SK-N-DZ (cell line): ENCODE measurements around the gene MAPKAPK2.
"Not testable (repeated sequence)": the region's sequence is repeated elsewhere in the genome, so short reads cannot be mapped to it uniquely, and the experiment has no call there.

Experiments
- DNase-seq: peaks from one replicate; pipeline ENCODE4 v3.0.0-alpha.2; 2015; ENCODE audit warnings: low spot score

Gene MAPKAPK2

DNA sequence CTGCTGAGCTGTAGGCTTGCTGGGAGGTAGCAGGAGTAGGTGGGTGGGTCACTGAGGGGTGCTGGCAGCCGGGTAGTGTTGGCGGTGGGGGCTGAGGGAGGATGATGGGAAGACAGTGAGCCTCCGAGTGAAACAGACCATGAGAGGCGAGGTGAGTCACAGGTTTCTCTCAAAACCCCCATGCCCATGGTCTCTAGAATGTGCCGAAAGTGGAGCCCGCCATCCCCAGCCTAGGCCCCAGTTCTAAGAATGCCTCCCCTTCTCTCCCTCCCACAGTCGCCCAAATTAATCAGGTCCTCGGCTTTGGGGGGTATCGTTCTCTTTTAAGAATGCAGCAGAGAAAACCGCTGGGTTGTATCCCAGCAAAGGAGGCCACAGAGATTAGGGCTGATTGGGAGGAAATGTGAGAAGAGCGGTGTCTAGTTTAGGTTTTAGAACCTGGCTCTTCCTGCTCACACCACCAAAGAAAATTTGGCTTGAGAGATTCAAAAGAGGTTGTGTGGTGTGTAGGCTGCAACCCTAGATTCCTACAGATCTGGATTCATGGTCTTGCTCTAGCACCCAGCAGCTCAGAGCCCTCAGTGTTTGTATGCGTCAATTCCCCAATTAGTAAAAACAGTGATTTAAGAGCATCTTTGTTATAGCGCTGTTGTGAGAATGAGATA lies 58.1 kb downstream of the MAPKAPK2 start:
- DNase-seq: no peak

DNA sequence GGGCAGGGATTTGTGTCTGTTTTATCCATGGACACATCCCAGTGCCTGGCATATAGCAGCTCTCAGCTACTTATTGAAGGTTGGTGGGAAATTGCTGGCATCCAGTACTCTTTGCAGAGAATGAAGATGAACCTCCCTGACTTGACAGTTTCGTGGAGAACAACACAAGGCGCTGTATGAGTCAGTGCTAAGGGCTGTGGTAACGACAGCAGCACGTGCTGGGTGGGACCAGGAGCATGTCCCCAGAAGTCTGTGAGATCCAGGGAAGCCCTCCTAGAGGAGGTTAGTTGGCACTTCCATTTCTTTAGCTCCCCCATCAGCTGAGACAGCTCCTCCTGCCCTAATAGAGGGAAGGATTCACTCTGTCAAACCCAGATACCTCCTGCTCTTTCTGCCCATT lies 60.0 kb downstream of the MAPKAPK2 start:
- no peak for DNase-seq

DNA sequence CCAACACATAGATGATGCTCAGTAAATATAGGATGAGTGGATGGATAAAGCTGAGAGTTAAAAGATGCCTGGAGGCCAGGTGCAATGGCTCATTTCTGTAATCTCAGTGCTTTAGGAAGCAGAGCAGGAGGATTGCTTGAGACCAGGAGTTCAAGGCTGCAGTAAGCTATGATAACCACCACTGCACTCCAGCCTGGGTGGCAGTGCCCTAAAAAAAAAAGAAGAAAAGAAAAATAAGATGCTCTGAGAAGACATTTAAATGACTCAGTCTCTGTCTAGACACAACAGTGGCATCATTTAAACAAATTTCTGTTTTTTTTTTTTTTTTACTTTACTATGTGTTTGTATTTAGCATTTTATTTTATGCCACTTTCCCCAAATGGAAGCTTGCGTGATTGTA lies 60.6 kb downstream of the MAPKAPK2 start:
- no peak for DNase-seq

DNA sequence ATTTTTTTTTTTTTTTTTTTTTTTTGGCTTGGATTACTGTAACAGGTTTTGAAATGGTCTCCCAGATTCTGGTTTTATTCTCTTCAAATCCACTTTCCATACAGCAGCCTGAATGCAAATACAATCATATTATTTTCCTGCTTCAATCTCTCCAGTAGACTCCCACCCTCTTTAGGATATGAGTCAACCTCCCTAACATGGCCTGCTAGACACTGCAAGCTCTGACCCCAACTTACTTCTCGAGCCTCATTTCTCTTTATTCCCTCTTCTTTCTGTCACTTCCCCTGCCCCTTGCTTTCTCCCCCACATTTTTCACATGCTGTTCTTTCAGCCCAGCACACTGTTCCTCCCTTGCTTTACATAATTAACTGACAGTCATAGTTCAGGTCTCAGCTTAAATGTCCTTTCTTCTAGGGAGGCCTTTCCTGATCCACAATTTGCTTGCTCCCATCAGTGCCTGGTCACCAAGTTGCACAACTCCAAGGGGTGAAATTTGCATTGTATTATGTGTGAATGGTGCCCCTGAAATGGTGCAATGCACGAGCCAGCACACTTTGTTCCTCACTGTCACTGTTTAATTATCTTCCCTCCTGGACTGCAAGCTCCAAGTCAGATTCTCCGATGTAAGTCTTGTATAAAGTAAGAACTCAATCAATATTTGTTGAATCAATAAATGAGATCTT lies 63.8 kb downstream of the MAPKAPK2 start:
- DNase-seq: no peak

DNA sequence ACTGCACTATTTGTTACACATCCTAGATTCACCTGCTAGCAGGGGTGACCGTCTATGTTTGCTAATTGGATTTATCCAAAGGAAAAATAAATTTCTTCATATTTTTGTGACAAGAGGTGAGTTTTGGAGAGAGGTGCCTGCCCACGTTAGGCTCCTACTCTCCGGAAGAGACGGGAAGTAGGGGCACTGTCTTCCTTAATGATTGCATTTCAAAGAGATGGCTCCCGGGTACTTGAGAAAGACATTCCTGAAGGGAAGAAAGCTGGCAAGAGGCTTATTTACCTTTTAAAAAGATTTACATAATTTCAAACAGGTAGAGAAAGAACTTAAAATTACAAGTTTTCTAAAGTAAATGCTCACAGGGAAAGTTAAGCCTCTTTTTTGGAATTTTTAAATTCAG lies 67.2 kb downstream of the MAPKAPK2 start:
- DNase-seq: no peak

DNA sequence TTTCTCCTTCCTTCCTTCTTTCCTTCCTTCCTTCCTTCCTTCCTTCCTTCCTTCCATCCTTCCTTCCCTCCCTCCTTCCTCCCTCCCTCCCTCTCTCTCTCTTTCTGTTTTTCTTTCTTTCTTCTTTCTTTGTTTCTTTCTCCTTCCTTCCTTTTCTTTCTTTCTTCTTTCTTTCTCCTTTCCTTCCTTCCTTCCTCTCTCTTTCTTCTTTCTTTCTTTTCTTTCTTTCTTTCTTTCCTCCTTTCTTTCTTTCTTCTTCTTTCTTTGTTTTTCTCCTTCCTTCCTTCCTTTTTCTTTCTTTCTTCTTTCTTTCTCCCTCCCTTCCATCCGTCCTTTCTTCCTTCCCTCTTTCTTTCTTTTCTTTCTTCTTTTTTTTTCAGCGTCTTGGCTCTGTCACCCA lies 67.8 kb downstream of the MAPKAPK2 start:
- DNase-seq: no peak

DNA sequence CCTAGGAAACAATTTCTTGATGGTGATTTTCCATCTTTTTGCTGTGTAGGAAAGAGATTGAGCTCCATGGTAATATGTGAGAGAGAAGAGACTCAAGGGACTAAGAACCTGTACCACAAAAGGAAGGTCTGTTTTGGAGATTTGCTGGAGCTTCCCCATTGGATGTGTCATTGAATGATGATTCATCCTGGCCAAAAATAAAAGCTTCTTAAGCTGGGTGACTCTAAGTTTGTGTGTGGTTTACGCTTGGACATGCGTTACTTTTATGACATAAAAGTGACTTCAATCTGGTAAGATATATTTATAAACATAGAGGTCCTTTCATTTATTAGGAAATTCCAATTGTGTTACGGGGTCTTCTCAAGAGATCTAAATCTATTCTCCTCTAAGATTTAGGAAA lies 68.4 kb downstream of the MAPKAPK2 start:
- DNase-seq: no peak

DNA sequence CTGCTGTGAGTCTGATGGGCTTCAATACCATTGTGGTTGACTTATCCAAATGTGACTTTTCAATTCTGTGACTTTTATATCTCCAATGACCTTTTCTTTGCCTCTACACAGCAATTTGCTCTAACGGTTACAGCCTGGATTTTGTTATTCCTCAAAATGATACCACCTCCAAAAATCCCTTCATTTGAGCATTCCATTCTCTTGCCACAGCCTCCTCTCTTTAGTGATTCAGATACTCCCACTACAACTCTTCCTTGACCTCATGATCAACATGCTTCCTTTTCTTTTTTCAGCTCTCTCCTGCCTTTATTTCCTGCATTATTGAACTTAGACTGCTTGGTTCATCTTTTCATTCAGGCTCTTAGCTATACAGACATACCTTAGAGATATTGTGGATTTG lies 69.3 kb downstream of the MAPKAPK2 start:
- no peak for DNase-seq

DNA sequence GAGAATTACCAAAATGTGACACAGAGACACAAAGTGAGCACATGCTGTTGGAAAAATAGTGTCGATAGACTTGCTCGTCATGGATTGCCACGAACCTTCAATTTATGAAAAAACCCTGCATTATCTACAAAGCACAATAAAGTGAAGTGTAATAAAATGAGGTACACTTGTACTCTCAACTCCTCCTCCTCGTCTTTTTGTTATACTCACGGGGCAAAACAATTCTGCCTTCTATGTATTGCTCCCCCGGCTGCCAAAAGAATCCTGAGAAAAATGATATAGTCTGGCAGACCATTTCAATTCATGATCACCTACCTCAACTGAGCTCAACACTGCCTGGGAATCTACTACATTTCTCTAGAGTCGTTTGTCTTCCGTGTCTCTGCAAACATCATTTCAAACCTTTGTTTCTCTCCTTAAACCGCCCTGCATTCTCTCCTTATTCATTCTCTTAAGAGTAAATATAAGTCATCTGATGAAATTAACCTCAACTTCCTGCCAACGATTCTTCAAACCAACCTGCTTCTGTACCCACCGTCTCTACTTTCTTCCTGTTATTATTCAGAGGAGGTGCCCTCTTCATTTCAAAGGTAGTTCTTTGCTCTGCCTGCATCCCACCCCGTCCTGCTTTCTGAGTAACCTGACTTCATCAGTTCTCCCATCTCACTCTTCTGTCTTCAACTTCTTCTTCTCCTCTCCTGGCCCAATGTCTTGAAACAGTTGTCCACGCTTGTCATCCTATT lies 73.0 kb downstream of the MAPKAPK2 start:
- no peak for DNase-seq

DNA sequence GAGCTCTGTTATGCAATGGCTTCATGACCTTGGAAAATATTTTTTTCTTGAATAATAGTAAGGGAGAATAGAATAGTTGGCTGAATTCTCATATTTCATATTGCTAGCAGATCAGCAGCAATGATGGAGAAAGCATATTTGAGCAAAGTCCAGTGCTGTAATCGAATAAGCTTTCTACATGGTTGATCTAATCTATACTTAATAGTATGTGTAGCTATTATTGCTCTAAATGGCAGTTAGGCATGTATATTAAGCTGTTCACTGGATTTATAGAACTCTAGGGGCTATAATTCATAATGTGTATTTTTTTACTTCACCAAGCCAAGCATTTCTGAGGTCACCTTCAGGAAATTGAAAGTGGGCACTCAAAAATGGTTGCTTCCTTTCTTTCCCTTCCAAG lies 75.9 kb downstream of the MAPKAPK2 start:
- DNase-seq: no peak

DNA sequence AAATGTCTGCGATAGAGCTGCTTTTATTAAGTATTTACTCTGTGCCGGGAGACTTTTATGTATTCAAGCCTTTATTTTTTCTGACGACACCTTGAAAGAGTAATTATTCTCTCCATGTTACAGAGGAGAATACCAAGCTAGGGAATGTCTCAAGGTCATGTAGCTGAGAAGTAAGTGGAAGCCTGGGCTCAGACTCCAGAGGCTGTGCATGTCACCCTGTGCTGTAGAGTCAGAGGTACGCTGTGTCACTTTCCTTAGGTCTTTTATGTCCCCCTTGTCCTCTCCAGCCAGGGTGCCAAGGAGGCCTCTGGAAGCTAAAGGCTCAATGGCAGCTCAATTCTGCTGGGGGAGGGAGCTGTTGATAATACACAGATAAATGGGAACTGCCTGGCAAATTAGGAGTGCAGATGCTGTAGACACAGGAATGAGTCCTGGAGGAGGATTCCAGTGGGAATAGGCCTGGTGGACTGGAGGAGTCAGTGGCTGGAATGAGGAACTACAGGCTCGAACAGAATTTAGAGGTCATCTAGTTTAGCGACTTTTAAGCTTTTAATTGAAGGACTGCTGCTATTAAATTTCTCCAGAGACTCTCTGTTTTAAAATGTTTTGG lies 76.6 kb downstream of the MAPKAPK2 start:
- peak; percentile 74 for DNase-seq

DNA sequence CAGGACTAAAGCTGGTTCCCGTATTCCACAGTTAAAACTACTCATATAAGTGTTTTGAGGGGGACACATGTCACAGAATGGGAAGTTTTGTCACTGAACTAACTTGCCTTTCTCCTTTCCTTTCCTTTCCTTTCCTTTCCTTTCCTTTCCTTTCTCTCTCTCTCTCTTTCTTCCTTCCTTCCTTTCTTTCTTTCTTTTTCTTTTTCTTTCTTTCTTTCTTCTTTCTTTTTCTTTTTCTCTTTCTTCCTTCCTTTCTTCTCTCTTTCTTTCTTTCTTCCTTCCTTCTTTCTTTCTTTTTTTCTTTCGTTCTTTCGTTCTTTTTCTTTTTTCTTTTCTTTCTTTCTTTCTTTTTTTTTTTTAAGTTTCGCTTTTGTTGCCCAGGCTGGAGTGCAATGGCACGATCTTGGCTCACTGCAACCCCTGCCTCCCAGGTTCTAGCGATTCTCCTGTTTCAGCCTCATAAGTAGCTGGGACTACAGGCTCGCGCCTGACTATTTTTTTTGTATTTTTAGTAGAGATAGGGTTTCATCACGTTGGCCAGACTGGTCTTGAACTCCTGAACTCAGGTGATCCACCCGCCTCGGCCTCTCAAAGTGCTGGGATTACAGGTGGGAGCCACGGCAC lies 78.1 kb downstream of the MAPKAPK2 start:
- DNase-seq: not testable (repeated sequence)

DNA sequence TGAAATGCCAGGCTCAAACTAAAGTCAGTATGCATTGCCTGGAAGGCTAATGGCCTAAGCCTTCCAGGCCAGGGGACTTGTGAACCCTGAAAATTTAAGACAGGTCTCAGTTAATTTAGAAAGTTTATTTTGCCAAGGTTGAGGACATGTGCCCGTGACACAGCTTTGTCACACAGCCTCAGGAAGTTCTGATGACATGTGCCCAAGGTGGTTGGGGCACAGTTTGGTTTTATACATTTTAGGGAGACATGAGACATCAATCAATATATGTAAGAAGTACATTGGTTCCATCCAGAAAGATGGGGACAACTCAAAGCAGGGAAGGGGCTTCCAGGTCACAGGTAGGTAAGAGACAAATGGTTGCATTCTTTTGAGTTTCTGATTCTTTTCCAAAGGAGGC lies 81.1 kb downstream of the MAPKAPK2 start:
- DNase-seq: not testable (repeated sequence)

DNA sequence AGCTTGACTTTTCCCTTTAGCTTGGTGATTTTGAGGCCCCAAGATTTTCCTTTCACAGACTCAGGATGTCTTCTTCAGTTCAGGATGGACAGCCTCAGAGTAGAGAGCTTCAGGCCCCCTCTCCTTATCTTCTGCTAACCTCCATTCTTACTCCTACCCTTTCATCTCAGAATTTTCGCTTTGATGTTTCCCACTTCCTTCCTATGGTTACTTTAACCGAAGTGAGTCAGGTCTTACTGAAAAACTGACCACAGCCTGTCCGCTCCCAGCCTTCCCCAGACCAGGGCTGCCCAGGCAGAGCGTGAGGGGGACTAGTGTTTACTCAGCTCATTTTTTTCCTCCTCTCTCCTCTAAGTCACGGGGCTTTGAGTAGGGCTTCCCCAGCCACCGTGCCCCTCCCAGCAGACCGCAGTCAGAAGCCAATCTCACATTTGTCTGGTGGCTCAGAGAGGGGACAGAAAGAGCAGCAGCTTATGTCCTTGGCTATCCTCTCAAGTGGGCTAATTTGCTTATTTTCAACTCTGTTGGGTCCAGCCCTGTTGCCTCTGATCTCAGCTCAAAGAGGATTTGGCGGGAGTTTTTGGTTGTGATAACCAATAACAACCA lies 81.6 kb downstream of the MAPKAPK2 start:
- DNase-seq: no peak

DNA sequence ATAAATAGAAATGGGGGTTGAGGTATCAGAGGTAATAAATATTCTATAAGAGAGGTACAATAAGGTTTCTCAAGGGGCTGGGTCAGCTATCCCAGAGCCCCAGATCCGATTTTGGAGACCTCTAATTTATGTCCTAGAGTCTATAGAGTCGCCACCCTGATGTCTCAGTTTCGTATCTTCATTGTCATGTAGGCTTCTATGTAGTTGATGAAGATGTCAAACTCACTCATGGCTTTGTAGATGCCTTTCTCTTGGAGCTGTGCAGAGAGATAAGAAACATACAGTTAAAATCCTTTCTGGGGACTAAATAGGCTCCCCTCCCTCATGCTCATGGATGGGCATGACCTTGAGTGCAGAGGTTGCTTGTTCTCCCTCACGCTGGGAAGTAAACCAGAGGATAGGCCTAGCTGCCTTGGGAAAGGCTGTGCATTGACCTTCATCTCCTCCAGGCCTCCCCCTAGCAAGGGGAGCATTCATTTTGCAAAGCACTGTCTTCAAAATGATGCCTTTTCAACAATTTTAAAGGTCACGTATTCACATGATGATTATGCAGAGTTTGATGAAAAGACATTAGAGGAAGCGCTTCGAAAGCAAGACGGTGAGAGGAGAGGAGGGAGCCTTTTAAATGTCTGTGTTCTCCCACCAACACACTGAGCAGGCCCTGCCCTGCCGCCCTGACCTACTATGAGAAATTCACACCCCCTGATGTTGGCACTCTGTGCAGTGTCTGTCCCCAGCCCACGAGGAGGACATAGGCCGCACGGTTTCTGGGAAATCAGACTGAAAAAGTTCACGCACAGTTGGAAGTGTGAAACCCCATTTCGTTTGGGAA lies 84.0 kb downstream of the MAPKAPK2 start:
- no peak for DNase-seq

DNA sequence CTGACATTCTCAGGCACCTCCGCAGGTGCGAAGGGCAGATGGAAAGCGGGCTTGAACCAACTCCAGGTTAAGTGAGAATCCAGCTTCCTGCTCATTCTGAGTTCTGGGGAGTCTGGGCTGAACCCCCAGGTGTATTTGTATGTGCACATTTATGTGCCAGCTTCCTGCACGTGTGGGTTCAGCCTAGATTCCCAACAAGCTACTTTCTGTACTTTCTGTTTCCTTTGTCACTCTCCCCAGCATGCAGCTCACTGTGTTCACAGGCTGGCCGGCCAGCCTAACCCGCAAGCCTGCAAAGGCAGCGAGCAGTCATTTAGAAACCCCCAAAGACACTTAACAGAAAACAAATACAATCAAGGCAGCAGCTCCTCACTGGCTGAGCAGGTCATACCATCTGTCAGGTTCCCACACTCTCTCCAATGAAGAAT lies 84.6 kb downstream of the MAPKAPK2 start:
- no peak for DNase-seq

DNA sequence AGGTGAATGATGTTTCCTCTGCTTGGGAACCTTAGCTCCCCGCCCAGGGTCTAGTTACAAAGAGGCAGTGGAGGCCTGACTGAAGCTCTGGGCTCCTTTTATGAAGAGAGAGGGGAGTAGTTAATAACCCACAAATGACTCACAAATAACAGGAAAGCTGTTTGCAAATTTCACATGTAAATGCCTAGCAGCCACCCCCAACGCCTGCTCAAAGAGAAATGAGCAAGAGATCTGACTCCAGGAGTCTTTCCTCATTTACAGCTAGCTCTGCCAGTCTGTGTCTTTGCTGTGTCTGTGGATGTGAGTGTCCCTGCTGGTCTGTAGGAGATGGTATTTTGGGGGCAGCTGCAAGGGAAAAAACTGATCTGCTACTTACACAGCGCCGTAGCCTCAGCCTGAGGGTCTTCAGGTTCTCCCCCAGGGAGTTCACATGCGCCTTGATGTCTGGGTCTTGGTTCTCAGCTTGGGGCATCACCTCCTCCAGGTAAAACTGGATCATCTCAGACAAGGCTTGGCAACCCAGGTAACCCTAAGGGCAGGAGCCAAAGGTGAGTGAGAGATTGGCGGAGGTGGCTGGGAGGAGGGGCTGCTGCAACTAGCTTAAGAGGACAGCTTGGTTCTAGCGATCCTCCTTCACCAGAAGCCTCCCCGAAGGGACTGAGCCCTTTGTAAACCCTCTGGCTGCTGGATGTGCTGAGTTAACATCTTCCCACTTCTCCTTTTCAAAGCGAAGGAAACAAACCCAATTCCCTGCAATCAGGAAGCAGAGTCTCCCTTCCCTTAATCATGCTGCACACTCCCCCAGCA lies 86.0 kb downstream of the MAPKAPK2 start, which contains the start of gene IL19:
TSS of gene IL19 (plus strand) at position 243 of the 807 bp plus-strand sequence. CDS start 65,890 bp downstream, outside the sequence.
- no peak for DNase-seq

DNA sequence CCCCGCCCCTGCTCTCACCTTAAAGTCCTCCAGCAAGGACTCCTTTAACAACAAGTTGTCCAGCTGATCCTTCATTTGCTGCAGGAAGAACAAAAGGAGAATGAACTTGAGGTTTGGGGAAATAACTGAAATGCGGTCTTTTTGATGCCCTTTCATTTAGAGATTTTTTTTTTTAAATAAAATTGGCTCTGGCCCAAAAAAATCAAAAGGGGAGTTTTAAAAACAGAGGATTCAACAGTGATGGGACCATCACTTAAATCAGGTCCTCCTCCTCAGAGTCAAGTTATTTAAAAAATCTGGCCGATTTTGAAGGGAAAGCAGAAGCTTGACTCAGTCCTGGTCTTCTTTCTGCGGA lies 86.6 kb downstream of the MAPKAPK2 start:
- no peak for DNase-seq

DNA sequence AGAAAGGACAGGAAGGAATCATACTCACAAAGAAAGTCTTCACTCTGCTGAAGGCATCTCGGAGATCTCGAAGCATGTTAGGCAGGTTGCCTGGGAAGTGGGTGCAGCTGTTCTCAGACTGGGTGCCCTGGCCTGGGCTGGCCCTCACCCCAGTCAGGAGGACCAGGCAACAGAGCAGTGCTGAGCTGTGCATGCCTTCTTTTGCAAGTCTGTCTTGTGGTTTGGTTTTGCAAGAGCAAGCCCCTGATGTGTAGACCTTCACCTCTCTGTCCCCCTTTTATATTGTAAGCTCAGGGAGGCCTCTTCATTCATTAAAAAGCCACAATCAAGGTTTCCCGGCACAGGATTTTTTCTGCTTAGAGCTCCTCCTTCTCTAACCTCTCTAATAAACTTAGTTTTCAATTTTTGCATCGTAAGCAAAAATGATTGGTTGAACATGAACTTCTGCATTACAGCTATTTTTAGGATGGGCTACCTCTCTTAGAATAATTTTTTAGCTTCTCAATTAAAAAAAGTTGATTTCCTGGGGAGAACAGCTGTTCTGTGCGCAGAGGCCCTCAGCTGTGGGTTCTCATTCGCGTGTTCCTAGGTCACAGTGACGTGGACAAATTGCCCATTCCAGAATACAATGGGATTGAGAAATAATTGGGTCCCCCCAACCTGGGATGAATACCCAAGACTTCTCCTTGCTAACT lies 87.7 kb downstream of the MAPKAPK2 start, which contains the start of gene IL10:
TSS of gene IL10 (minus strand) at position 252 of the 695 bp plus-strand sequence. CDS start at position 193, 59 bp downstream.
- DNase-seq: no peak
